HCT116 (cell line): ENCODE results near the gene FKBP2. TPM values are rescaled to one million over a fixed set of nuclear protein-coding genes. Genes with fewer than 3 reads are reported as not detected.
A peak's percentile ranks its signal among the peaks of the same experiment; 100 is the strongest.

Experiments
- ATAC-seq: fragments of 200-7000 bp; cut with Tn5 transposase; 2 replicates; pipeline ENCODE4 v1.9.1; 2020; ENCODE audit warnings: mild to moderate bottlenecking, moderate library complexity
- BruUV-seq: library from RNA; stranded (reverse); fragments of 400-500 nt; replicated peaks from 2 replicates; lab custom pipeline; 2021; lab: Mats Ljungman, UMichigan
- CTCF ChIA-PET: fragments of 300-600 bp; sonication (Branson Sonifier 250); formaldehyde crosslinking; loops from one replicate; lab custom pipeline; 2021; ENCODE audit warnings: antibody characterized with exemption; lab: Charles Lee
- POLR2A ChIA-PET: fragments of 300-600, 350-600 bp; sonication (Branson Sonifier 250); formaldehyde crosslinking; loops from one replicate; lab custom pipeline; 2021; ENCODE audit warnings: antibody characterized with exemption; lab: Charles Lee
- RAD21 ChIA-PET, 2 experiments: fragments of 300-600 bp; sonication (Branson Sonifier 250); formaldehyde crosslinking; loops; one replicate each; lab custom pipeline; 2023; ENCODE audit warnings: low total read pairs in 2 of 2; ENCODE audit not compliant: uncharacterized antibody in 2 of 2, unreplicated experiment in 2 of 2, low non-redundant PET in 1 of 2; lab: Charles Lee
- DNase-seq: peaks from one replicate; pipeline ENCODE4 v3.0.0-alpha.2; 2010; ENCODE audit warnings: low read depth, low spot score
- H2AFZ ChIP-seq: fragments of 200-600 bp; shearing (Covaris generic), sonication (generic); 2 replicates; pipeline ENCODE4 v1.6.1; 2017; ENCODE audit warnings: low read depth, mixed run types, mixed read lengths, antibody characterized with exemption, low read length; ENCODE audit not compliant: poor library complexity, severe bottlenecking
- H3K27ac ChIP-seq: 2 replicates; pipeline ENCODE4 v1.5.1; 2012; ENCODE audit warnings: low read depth, low read length
- H3K27me3 ChIP-seq: fragments of 200-600 bp; sonication (generic); 2 replicates; pipeline ENCODE4 v1.6.1; 2016; ENCODE audit warnings: mixed run types, low read length, mixed read lengths; ENCODE audit not compliant: insufficient read depth
- H3K36me3 ChIP-seq, 2 experiments: fragments of 200-500 bp in 1 of 2; fragments of 200-600 bp in 1 of 2; sonication (Bioruptor generic) in 1 of 2; sonication (generic) in 1 of 2; 2 replicates each; pipeline versions ENCODE4 v1.5.1 to v1.6.1; 2014 to 2016; ENCODE audit warnings: low read length in 2 of 2, inconsistent platforms in 1 of 2, mixed read lengths in 1 of 2, mixed run types in 1 of 2; ENCODE audit not compliant: insufficient read depth in 2 of 2, control insufficient read depth in 1 of 2
- H3K4me1 ChIP-seq, 2 experiments: fragments of 200-600 bp in 1 of 2; sonication (generic) in 1 of 2; 2 replicates each; pipeline versions ENCODE4 v1.5.1 to v1.6.1; 2012 to 2017; ENCODE audit warnings: low read length in 2 of 2, inconsistent platforms in 1 of 2, mild to moderate bottlenecking in 1 of 2, mixed read lengths in 1 of 2, mixed run types in 1 of 2, moderate library complexity in 1 of 2; ENCODE audit not compliant: insufficient read depth in 2 of 2, control insufficient read depth in 1 of 2
- H3K4me2 ChIP-seq: fragments of 200-600 bp; sonication (generic); 2 replicates; pipeline ENCODE4 v1.6.1; 2017; ENCODE audit warnings: mixed run types, low read length, mixed read lengths
- H3K4me3 ChIP-seq, 2 experiments: fragments of 200-600 bp in 1 of 2; sonication (generic) in 1 of 2; replicated peaks in 1 of 2; 2 replicates each; pipeline ENCODE4 v1.5.1; 2011 to 2016; ENCODE audit warnings: low read length in 2 of 2, control low read depth in 1 of 2, low read depth in 1 of 2, mild to moderate bottlenecking in 1 of 2, mixed read lengths in 1 of 2, mixed run types in 1 of 2
- H3K79me2 ChIP-seq: fragments of 200-600 bp; sonication (generic); 2 replicates; pipeline ENCODE4 v1.6.1; 2017; ENCODE audit warnings: mild to moderate bottlenecking, mixed run types, low read length, moderate library complexity, mixed read lengths; ENCODE audit not compliant: insufficient read depth
- H3K9ac ChIP-seq: fragments of 200-600 bp; sonication (generic); 2 replicates; pipeline ENCODE4 v1.6.1; 2016; ENCODE audit warnings: low read length, mixed read lengths
- H3K9me2 ChIP-seq: fragments of 200-600 bp; sonication (generic), shearing (Covaris generic); 2 replicates; pipeline ENCODE4 v1.6.1; 2017; ENCODE audit warnings: mixed run types, mild to moderate bottlenecking, moderate library complexity; ENCODE audit not compliant: insufficient read depth
- H3K9me3 ChIP-seq, 2 experiments: fragments of 200-500 bp in 1 of 2; fragments of 200-600 bp in 1 of 2; sonication (Bioruptor generic) in 1 of 2; sonication (generic) in 1 of 2; 2 replicates each; pipeline ENCODE4 v1.6.1; 2014 to 2017; ENCODE audit warnings: low read length in 2 of 2, mixed read lengths in 2 of 2, inconsistent platforms in 1 of 2, low read depth in 1 of 2, mild to moderate bottlenecking in 1 of 2, mixed run types in 1 of 2, moderate library complexity in 1 of 2; ENCODE audit not compliant: control insufficient read depth in 1 of 2, insufficient read depth in 1 of 2
- H4K20me1 ChIP-seq: fragments of 200-600 bp; sonication (generic), shearing (Covaris generic); 2 replicates; pipeline ENCODE4 v1.6.1; 2017; ENCODE audit warnings: mixed run types, mild to moderate bottlenecking, moderate library complexity; ENCODE audit not compliant: insufficient read depth
- CBX3 ChIP-seq: IDR thresholded peaks from 2 replicates; pipeline ENCODE4 v1.6.1; 2012; ENCODE audit warnings: low read depth
- CEBPB ChIP-seq: IDR thresholded peaks from 2 replicates; pipeline ENCODE4 v1.6.1; 2012; ENCODE audit warnings: low read depth
- ELF1 ChIP-seq: IDR thresholded peaks from 2 replicates; pipeline ENCODE4 v1.6.1; 2012; ENCODE audit warnings: low read depth, borderline replicate concordance
- EZH2 ChIP-seq: fragments of 200-600 bp; sonication (generic); IDR thresholded peaks from 2 replicates; pipeline ENCODE4 v1.6.1; 2017; ENCODE audit warnings: antibody characterized with exemption, mixed run types
- EZH2phosphoT487 ChIP-seq: fragments of 200-600 bp; IDR thresholded peaks from 2 replicates; pipeline ENCODE4 v1.6.1; 2018; ENCODE audit warnings: antibody characterized with exemption, borderline replicate concordance
- FOSL1 ChIP-seq: IDR thresholded peaks from 2 replicates; pipeline ENCODE4 v1.6.1; 2012; ENCODE audit warnings: low read depth
- RAD21 ChIP-seq: IDR thresholded peaks from 2 replicates; pipeline ENCODE4 v1.6.1; 2012; ENCODE audit warnings: low read depth, mild to moderate bottlenecking
- SIN3A ChIP-seq: IDR thresholded peaks from 2 replicates; pipeline ENCODE4 v1.6.1; 2012; ENCODE audit warnings: low read depth
- SP1 ChIP-seq: IDR thresholded peaks from 2 replicates; pipeline ENCODE4 v1.6.1; 2012; ENCODE audit warnings: low read depth
- SRF ChIP-seq: IDR thresholded peaks from 2 replicates; pipeline ENCODE4 v1.6.1; 2012; ENCODE audit warnings: low read depth
- YY1 ChIP-seq: IDR thresholded peaks from 2 replicates; pipeline ENCODE4 v1.6.1; 2011; ENCODE audit warnings: low read length, low read depth, moderate library complexity, mild to moderate bottlenecking; ENCODE audit not compliant: insufficient replicate concordance; ENCODE audit errors: extremely low read depth
- intact Hi-C: fragments of 100-400 bp; cut with micrococcal nuclease; formaldehyde crosslinking; loops from 2 replicates; pipeline ENCODE4 v1.10.0; 2022
- total RNA-seq: library from RNA; stranded (reverse); gene quantifications from one replicate; pipeline ENCODE4 v1.2.1, GENCODE V29; 2021; ENCODE audit not compliant: unreplicated experiment
- TF ChIP-seq, protein P1 (sequence below): IDR thresholded peaks from 2 replicates; pipeline ENCODE4 v1.6.1; 2011; ENCODE audit warnings: mild to moderate bottlenecking, low read length, moderate library complexity; ENCODE audit not compliant: insufficient replicate concordance; ENCODE audit errors: extremely low read depth

Gene FKBP2
- total RNA-seq, 1 experiment from 2014 or later, result 69.2 TPM

DNA sequence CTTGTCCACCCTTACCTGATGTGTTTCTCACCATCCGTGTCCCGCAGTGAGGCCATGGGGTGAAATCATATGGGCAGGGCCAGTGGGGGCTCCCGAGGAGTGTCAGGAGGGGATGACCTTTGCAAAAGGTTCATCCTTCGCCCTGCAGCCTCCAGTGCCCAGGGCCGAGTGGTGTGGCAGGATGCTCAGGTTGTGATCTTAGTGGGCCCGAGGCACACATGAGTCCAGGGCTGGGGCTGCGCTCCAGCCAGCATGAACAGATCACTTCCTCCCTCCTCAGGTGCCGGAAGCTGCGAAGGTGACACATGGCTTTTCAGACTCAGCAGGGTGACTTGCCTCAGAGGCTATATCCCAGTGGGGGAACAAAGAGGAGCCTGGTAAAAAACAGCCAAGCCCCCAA, 2.8 kb upstream of the FKBP2 start:
- intact Hi-C loops, result no loop called here
- H2AFZ ChIP-seq, result no peak overlapping the region
- no peaks in the 10 kb centered on the region for H4K20me1 ChIP-seq
- peaks cover 27 to 58% of the 10 kb centered on the region in 2 experiments for H3K4me1 ChIP-seq
- H3K79me2 ChIP-seq, result peaks cover 23% of the 10 kb centered on the region
- CTCF ChIA-PET, result no interaction called here
- H3K9me3 ChIP-seq, result no peaks in the 10 kb centered on the region
- POLR2A ChIA-PET, result no interaction called here
- DNase-seq (no peak), ATAC-seq (no peak)
- H3K27me3 ChIP-seq, result no peaks in the 10 kb centered on the region
- H3K4me3 ChIP-seq, result no peak overlapping the region
- H3K4me2 ChIP-seq, result no peak overlapping the region
- 0 out of 2 replicates have a peak overlapping the region, but pooled peaks have one; percentile 30 for H3K9ac ChIP-seq
- RAD21 ChIA-PET, result no interaction called here
- no peak overlapping the region; the same call in 1 of the 2 replicates for H3K27ac ChIP-seq
- TF ChIP-seq YY1 (no peak), CEBPB (no peak), EZH2phosphoT487 (no peak), FOSL1 (no peak), CBX3 (no peak), SIN3A (no peak), RAD21 (no peak), EZH2 (no peak), ELF1 (no peak), SRF (no peak), SP1 (no peak)
- TF ChIP-seq, protein P1, sequence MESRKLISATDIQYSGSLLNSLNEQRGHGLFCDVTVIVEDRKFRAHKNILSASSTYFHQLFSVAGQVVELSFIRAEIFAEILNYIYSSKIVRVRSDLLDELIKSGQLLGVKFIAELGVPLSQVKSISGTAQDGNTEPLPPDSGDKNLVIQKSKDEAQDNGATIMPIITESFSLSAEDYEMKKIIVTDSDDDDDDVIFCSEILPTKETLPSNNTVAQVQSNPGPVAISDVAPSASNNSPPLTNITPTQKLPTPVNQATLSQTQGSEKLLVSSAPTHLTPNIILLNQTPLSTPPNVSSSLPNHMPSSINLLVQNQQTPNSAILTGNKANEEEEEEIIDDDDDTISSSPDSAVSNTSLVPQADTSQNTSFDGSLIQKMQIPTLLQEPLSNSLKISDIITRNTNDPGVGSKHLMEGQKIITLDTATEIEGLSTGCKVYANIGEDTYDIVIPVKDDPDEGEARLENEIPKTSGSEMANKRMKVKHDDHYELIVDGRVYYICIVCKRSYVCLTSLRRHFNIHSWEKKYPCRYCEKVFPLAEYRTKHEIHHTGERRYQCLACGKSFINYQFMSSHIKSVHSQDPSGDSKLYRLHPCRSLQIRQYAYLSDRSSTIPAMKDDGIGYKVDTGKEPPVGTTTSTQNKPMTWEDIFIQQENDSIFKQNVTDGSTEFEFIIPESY, result no peak
- TF ChIP-seq, all 23 proteins: peak for 0
- H3K36me3 ChIP-seq, result peaks cover 0 to 9% of the 10 kb centered on the region in 2 experiments; a peak in 1 of 4 replicates
- no peaks in the 10 kb centered on the region for H3K9me2 ChIP-seq
- BruUV-seq, result no TSS peak
